ENCODE data around the gene NHEJ1.

The NHEJ1 gene

DNA sequence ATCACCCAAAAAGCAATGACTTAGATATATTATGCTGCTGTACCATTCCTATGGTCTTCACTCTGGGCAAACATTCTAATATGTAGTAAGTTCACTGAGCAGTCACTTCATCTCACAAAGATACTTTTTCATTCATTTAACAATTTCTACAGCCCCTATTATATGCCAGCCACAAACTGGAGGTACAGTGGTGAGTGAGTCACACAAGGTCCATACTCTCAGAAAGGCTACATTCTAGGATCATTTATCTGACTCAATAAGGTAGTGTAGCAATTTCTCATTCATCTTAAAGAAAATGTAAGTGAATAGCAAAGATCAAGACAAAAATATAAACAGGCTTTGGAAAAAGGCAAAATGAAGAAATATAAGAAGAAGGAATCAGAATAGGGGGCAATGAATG, 40.5 kb downstream of the NHEJ1 start:
- no peak for DNase-seq

- peak; percentile 76 for DNase-seq
Measured at GRCh38 chr2:219119422-219120043, 41.1 kb downstream of the NHEJ1 start.

DNA sequence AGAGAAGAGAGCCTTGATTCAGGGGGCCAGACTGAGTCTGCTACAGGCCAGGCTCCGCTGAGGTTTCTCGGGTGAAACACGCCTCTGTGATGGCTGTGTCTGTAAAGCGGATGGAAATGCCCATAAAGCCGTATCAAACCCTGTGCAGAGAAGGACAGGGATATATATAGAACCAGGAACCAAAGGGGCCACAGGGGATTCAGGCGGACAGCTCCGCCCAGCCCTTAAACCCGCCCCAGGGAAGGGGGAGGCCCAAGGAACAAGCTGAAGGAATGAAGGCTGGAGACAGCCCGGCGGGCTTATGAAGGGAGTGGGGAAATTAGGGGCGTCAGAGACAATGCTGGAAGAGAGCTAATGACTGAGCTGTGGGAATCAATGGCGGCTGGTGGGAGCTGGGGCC, 42.1 kb downstream of the NHEJ1 start:
- DNase-seq = no peak

DNA sequence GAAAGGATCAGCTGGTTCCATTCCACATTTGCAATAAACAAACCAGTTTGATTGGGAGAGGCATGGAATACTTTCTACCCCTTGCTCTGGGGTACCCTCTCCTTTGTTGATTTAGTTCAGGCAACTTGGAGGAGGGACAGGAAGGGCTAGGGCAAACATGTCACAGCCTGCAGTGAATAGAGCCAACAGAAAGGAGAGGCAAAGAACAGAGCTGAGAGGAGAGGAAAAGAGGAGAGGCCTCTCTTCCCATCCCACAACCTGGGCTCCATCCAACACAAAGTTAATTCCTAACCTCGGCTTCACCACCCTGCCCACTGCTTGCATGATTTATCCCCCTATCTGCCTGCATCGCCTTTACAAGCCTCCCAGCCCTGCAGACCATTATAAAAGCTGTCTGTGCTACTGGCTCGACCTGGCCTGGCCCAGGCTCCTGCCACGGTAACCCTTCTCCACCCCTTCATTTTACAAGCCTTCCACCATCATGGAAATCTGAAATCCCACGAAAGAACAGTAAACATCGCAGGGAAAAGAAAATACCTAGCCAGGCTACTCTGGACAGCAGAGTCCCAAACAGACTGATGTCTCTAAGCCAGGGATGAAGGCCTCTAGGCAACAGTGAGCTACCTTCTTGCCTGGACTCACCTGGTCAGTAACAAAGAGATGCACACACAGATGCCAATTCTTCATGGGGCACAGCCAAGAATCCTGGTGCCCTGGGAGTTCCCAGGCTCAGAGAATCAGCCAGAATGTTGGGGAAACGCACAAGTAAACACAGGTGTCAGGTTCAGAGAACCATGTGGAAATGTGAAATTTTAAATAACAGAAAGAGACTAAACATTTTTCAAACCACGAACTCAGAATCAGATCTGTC, 43.6 kb downstream of the NHEJ1 start:
- DNase-seq = no peak

- DNase-seq = peak; percentile 12
Measured at GRCh38 chr2:219112651-219113338, 47.8 kb downstream of the NHEJ1 start.

- no peak for DNase-seq
Measured at GRCh38 chr2:219112062-219112406, 48.6 kb downstream of the NHEJ1 start.

DNA sequence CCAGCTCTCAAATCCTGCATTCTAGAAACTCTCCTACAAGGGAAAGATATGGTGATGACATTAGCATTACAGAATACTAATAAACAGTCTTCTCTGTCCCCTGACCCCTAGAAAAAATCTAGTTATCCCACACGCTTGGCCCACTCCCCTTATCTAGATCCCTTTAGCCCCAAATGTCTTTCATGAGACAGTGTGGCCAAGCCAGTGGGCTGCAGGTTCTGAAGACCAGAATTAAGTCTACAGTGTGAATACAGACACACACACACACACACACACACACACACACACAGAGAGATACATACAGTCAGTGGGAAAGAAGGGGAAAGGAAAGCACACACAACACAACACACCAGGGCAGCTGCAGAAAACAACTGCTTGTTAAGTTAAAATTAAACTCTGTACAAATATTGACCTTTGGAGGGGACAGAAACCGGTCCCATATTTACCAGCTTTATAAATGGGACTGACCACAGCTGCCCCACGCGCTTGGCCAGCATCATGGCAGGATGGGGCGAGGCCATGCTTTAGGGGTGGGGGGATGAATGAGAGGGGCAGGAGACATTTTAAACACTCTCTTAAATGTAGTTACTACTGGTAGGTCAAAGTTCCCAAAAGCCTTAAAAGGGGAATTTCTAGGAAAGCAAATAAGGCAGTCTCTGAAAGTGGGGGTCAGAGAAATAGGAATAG, 49.1 kb downstream of the NHEJ1 start:
- no peak for DNase-seq

DNA sequence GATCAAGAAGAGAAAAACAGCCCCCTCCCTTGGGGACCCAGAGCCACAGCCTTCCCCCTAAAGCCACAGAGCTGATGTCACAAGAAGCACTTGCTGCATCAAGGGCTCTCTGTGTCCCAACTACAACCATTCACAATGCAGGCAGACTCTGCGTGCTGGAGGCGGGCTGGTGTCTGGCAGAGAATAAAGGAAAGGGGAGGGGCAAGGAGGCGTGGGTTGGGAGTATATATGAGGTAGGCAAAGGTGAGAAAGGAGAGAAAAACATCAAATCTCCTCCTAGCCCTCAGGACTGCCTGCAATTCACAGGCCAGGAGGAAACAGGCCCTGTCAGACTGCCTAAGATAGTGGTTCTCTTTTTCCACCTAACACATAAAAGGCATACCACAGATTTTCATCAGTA, 51.1 kb downstream of the NHEJ1 start:
- peak; percentile 68 for DNase-seq

- DNase-seq = no peak
Measured at GRCh38 chr2:219107758-219108157, 52.9 kb downstream of the NHEJ1 start.

- no peak for DNase-seq
Measured at GRCh38 chr2:219106251-219106650, 54.4 kb downstream of the NHEJ1 start.

- DNase-seq = peak; percentile 24
Measured at GRCh38 chr2:219104107-219105035, 56.2 kb downstream of the NHEJ1 start.

DNA sequence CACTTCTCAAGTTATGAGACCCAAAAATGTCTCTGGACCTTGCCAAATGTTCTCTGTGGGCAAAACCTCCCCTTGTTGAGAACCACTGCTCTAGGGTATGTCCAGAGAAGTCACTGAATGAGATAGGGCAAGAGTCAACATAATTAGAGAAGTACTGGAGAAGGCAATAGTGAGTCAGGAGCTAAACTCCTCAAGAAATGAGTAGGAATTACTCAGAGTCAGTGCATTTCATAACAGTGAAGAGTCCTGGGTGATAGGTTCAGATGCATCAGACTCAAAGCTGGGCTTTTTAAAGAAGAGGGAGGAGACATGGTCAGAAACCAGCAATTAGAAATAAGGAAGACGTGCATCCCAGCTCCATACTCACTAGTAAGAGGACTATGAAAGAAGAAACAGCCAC, 61.3 kb downstream of the NHEJ1 start:
- no peak for DNase-seq

- DNase-seq = no peak
Measured at GRCh38 chr2:219095406-219095935, 65.1 kb downstream of the NHEJ1 start.

DNA sequence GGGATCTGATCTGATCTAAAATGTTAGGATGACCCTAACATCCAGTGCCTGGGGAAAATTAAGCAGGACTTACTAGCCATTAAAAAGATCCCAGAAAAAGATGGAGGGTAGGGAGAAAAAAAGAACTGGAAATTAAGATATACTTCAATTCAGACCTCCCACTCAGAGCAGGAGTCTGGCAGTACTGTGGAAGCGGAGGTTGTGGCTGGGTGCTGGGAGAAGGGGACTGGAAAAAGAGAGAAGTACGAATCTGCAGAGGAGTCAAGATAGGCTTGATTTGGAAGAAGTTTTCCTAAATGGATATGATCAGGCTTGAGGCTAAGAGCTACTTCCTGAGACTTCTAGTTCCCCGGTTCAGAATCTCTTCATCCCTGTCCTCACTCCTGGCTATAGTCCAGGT, 66.4 kb downstream of the NHEJ1 start:
- no peak for DNase-seq

- no peak for DNase-seq
Measured at GRCh38 chr2:219090436-219091299, 69.9 kb downstream of the NHEJ1 start.

DNA sequence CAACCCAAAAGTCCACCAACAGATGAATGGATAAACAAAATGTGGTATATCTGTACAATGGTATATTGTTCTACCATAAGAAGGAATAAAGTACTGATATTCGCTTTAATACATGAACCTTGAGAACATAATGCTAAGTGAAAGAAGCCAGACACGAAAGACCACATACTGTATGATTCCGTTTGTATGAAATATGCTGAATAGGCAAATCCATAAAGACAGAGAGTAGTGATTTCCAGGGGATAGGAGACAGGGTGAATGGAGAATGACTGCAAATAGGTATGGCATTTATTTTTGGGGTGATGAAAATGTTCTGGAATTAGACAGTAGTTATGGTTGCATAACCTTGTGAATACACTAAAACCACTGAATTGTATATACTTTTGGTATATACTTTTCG, 71.3 kb downstream of the NHEJ1 start:
- no peak for DNase-seq

GRCh38 chr2:219087848-219088247, 72.8 kb downstream of the NHEJ1 start:
- DNase-seq = no peak

- DNase-seq = no peak
Measured at GRCh38 chr2:219087361-219087760, 73.3 kb downstream of the NHEJ1 start.

- DNase-seq = no peak
Measured at GRCh38 chr2:219086196-219086595, 74.4 kb downstream of the NHEJ1 start.

- DNase-seq = no peak
Measured at GRCh38 chr2:219084791-219085190, 75.8 kb downstream of the NHEJ1 start.

All from activated CD4-positive, alpha-beta T cell treated with anti-CD3 and anti-CD28 coated beads for 48 hours (primary cell).